ENCODE results near the gene ASIC2. TPM values are rescaled to one million over a fixed set of nuclear protein-coding genes. Genes with fewer than 3 reads are reported as not detected.

ASIC2 gene
- total RNA-seq, 1 donor from 2014 or later = 0.23 TPM

GRCh38 chr17:33109336-33110072 is 183.6 kb downstream of the ASIC2 start:
- TF ChIP-seq CTCF (conservative IDR thresholded peaks at IDR 0.05; ENCODE audit: low read depth, low read length) = no peak
- no peak for DNase-seq (ENCODE audit: low read depth)
- H3K4me3 ChIP-seq (ENCODE audit: low read depth, low read length) = no peak overlapping the region

- H3K4me3 ChIP-seq (ENCODE audit: low read depth, low read length) = no peak overlapping the region
- no peak for DNase-seq (ENCODE audit: low read depth)
- no peak for TF ChIP-seq CTCF (conservative IDR thresholded peaks at IDR 0.05; ENCODE audit: low read depth, low read length)
Observed at GRCh38 chr17:33106525-33107165, 186.4 kb downstream of the ASIC2 start.

GRCh38 chr17:33105911-33106310 is 187.2 kb downstream of the ASIC2 start:
- no peak for TF ChIP-seq CTCF (conservative IDR thresholded peaks at IDR 0.05; ENCODE audit: low read depth, low read length)
- DNase-seq (ENCODE audit: low read depth) = no peak
- no peak overlapping the region for H3K4me3 ChIP-seq (ENCODE audit: low read depth, low read length)

GRCh38 chr17:33099906-33100305 is 193.2 kb downstream of the ASIC2 start:
- DNase-seq (ENCODE audit: low read depth) = no peak
- H3K4me3 ChIP-seq (ENCODE audit: low read depth, low read length) = no peak overlapping the region
- TF ChIP-seq CTCF (conservative IDR thresholded peaks at IDR 0.05; ENCODE audit: low read depth, low read length) = no peak

- no peak for TF ChIP-seq CTCF (conservative IDR thresholded peaks at IDR 0.05; ENCODE audit: low read depth, low read length)
- DNase-seq (ENCODE audit: low read depth) = no peak
- no peak overlapping the region for H3K4me3 ChIP-seq (ENCODE audit: low read depth, low read length)
Observed at GRCh38 chr17:33099252-33099651, 193.8 kb downstream of the ASIC2 start.

- no peak overlapping the region for H3K4me3 ChIP-seq (ENCODE audit: low read depth, low read length)
- no peak for DNase-seq (ENCODE audit: low read depth)
- TF ChIP-seq CTCF (conservative IDR thresholded peaks at IDR 0.05; ENCODE audit: low read depth, low read length) = no peak
Observed at GRCh38 chr17:33097411-33097810, 195.7 kb downstream of the ASIC2 start.

GRCh38 chr17:33096161-33096560 is 196.9 kb downstream of the ASIC2 start:
- no peak overlapping the region for H3K4me3 ChIP-seq (ENCODE audit: low read depth, low read length)
- TF ChIP-seq CTCF (conservative IDR thresholded peaks at IDR 0.05; ENCODE audit: low read depth, low read length) = no peak
- no peak for DNase-seq (ENCODE audit: low read depth)
